ENCODE results near the gene MKRN3. TPM values are rescaled to one million over a fixed set of nuclear protein-coding genes. Genes with fewer than 3 reads are reported as not detected.

Gene MKRN3
- total and polyA plus RNA-seq, 2 of the 4 experiments (the other 2 are of a cell fraction): under 0.01 to 0.17 TPM

- Histone ChIP-seq H4K20me1 (ENCODE audit: insufficient read depth, low read length) (no peaks in the 10 kb centered on the region), H3K9me3 (ENCODE audit: control insufficient read depth, insufficient read depth, low read length) (peaks cover 6% of the 10 kb centered on the region; the same call in 1 of the 2 replicates), H3K4me3 (ENCODE audit: insufficient read depth, low read depth, low read length) (no peak overlapping the region), H2AK9ac (replicated peaks; ENCODE audit: low read depth, low read length, poor library complexity) (no peak overlapping the region), H3K9me1 (ENCODE audit: insufficient read depth, low read length) (no peaks in the 10 kb centered on the region), H2AFZ (replicated peaks; ENCODE audit: low read length, poor library complexity) (no peak overlapping the region), H2BK5ac (ENCODE audit: low read depth, low read length, poor library complexity, severe bottlenecking) (no peak overlapping the region), H3K27me3 (ENCODE audit: control insufficient read depth, insufficient read depth, low read length) (no peaks in the 10 kb centered on the region), H2BK120ac (ENCODE audit: low read depth, low read length) (no peak overlapping the region), H3K27ac (ENCODE audit: insufficient read depth, low read length) (no peak overlapping the region), H3K9ac (ENCODE audit: low read depth, low read length) (no peak overlapping the region), H2BK20ac (ENCODE audit: low read depth, low read length) (no peak overlapping the region), H3K56ac (ENCODE audit: extremely low read depth, insufficient read depth, low read length) (no peak overlapping the region), H4K5ac (ENCODE audit: low read depth, low read length) (no peak overlapping the region), H3K4ac (ENCODE audit: low read depth, low read length) (no peak overlapping the region), H3K18ac (ENCODE audit: low read depth, low read length) (no peak overlapping the region), H2BK15ac (ENCODE audit: low read depth, low read length) (no peak overlapping the region), H3K79me1 (ENCODE audit: low read depth in 1 of 2, low read length in 2 of 2) (no peaks in the 10 kb centered on the region), H3K23ac (ENCODE audit: low read depth, low read length) (no peak overlapping the region), H3K4me2 (ENCODE audit: low read depth, low read length) (no peak overlapping the region), H3K14ac (replicated peaks; ENCODE audit: low read depth, low read length) (no peak overlapping the region), H3K4me1 (ENCODE audit: control insufficient read depth, insufficient read depth, low read length) (no peaks in the 10 kb centered on the region), H2AK5ac (ENCODE audit: low read depth, low read length) (no peak overlapping the region), H4K8ac (ENCODE audit: low read depth in 2 of 2, low read length in 2 of 2) (no peak overlapping the region), H4K91ac (ENCODE audit: insufficient read depth, low read depth, low read length) (no peak overlapping the region), H3K36me3 (ENCODE audit: control insufficient read depth, insufficient read depth, low read length) (no peaks in the 10 kb centered on the region)
- BruUV-seq (replicated peaks): no TSS peak
- TF ChIP-seq CEBPB (IDR thresholded peaks at IDR 0.05; ENCODE audit: low read depth, low read length): no peak
- TF ChIP-seq RFX5 (IDR thresholded peaks at IDR 0.05; ENCODE audit: low read depth, low read length): no peak
- TF ChIP-seq, protein P1, sequence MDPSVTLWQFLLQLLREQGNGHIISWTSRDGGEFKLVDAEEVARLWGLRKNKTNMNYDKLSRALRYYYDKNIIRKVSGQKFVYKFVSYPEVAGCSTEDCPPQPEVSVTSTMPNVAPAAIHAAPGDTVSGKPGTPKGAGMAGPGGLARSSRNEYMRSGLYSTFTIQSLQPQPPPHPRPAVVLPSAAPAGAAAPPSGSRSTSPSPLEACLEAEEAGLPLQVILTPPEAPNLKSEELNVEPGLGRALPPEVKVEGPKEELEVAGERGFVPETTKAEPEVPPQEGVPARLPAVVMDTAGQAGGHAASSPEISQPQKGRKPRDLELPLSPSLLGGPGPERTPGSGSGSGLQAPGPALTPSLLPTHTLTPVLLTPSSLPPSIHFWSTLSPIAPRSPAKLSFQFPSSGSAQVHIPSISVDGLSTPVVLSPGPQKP (IDR thresholded peaks at IDR 0.05; ENCODE audit: borderline replicate concordance, low read depth, low read length): no peak
- no peak for TF ChIP-seq BHLHE40 (IDR thresholded peaks at IDR 0.05; ENCODE audit: low read depth, low read length)
- TF ChIP-seq FOS (IDR thresholded peaks at IDR 0.05; ENCODE audit: low read depth, low read length): no peak
- TF ChIP-seq USF2 (IDR thresholded peaks at IDR 0.05; ENCODE audit: low read depth, low read length): no peak
- no peak for TF ChIP-seq MAFK (IDR thresholded peaks at IDR 0.05; ENCODE audit: low read depth, low read length)
- no peak for TF ChIP-seq MAZ (IDR thresholded peaks at IDR 0.05; ENCODE audit: borderline replicate concordance, low read depth, low read length)
- no peak for TF ChIP-seq MXI1 (IDR thresholded peaks at IDR 0.05; ENCODE audit: borderline replicate concordance, low read depth, low read length)
- no peak for TF ChIP-seq RCOR1 (IDR thresholded peaks at IDR 0.05; ENCODE audit: insufficient replicate concordance, low read length)
- in situ Hi-C loops (cut with MboI; ENCODE audit: low sequenced_read_pairs): no loop called here
- CTCF ChIA-PET: no interaction called here
- POLR2A ChIA-PET (ENCODE audit: unreplicated experiment): no interaction called here
- DNase-seq: no peak
- WGBS, 2 experiments (ENCODE audit: extremely low coverage in 2 of 2, insufficient read length in 1 of 2): no CpG with 5 or more reads among the region's 3 CpGs
- no peak for ATAC-seq (ENCODE audit: low read depth)
- dilution Hi-C loops (cut with HindIII; ENCODE audit: low sequenced_read_pairs, unreplicated experiment): no loop called here
- intact Hi-C loops (cut with micrococcal nuclease): no loop called here
Measured at GRCh38 chr15:23524816-23525215, 40.7 kb upstream of the MKRN3 start.
